ENCODE data around the gene ASIP. TPM values are rescaled to one million over a fixed set of nuclear protein-coding genes. Genes with fewer than 3 reads are reported as not detected.

The ASIP gene
- total and polyA plus RNA-seq, 2 of the 13 experiments (the other 11 are each of a cell fraction or from before 2014, with no cell fraction given) = not detected

DNA sequence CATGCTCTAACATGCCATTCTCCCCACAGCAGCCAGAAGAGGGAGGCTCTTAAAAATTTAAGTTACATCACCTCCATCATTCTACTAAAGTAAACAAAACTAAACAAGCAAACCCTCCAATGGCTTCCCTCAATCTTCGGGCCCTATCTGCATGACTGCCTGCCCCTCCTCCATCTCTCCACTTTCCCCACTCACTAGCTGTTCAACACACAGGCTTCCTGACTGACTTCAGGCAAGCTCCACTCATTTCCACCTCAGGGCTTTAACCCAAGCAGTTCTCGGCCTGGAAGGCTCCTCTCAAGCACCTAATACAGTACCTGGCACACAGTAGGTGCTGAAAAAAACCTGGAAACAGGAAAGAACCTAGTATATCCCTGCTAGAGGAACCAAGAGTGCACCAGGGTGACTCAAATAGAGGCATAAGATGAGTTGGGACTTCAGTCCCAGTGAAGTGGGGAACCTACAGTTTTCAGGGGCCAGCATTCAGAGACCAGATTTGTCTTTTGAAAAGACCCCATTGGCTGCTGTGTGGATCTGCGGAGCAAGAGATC lies 59.1 kb downstream of the ASIP start (continued):
- TF ChIP-seq, protein P1, sequence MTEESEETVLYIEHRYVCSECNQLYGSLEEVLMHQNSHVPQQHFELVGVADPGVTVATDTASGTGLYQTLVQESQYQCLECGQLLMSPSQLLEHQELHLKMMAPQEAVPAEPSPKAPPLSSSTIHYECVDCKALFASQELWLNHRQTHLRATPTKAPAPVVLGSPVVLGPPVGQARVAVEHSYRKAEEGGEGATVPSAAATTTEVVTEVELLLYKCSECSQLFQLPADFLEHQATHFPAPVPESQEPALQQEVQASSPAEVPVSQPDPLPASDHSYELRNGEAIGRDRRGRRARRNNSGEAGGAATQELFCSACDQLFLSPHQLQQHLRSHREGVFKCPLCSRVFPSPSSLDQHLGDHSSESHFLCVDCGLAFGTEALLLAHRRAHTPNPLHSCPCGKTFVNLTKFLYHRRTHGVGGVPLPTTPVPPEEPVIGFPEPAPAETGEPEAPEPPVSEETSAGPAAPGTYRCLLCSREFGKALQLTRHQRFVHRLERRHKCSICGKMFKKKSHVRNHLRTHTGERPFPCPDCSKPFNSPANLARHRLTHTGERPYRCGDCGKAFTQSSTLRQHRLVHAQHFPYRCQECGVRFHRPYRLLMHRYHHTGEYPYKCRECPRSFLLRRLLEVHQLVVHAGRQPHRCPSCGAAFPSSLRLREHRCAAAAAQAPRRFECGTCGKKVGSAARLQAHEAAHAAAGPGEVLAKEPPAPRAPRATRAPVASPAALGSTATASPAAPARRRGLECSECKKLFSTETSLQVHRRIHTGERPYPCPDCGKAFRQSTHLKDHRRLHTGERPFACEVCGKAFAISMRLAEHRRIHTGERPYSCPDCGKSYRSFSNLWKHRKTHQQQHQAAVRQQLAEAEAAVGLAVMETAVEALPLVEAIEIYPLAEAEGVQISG (CRISPR knock-in tag; IDR thresholded peaks at IDR 0.05) = no peak
- TF ChIP-seq SNAPC2 (CRISPR knock-in tag; IDR thresholded peaks at IDR 0.05) (no peak), GLI4 (CRISPR knock-in tag; IDR thresholded peaks at IDR 0.05; ENCODE audit: borderline replicate concordance) (no peak), TBL1XR1 (IDR thresholded peaks at IDR 0.05; ENCODE audit: borderline replicate concordance, low read length, partially characterized antibody) (no peak), ZNF3 (CRISPR knock-in tag; IDR thresholded peaks at IDR 0.05) (peak; percentile 67; the same call in 1 of the 2 replicates), POLR2AphosphoS2 (IDR thresholded peaks at IDR 0.05; ENCODE audit: low read depth, low read length) (no peak), SNAI1 (CRISPR knock-in tag; IDR thresholded peaks at IDR 0.05; ENCODE audit: borderline replicate concordance) (no peak), ZFP90 (CRISPR knock-in tag; IDR thresholded peaks at IDR 0.05; ENCODE audit: borderline replicate concordance) (no peak), ZFP36L1 (CRISPR knock-in tag; IDR thresholded peaks at IDR 0.05) (no peak), JUN (CRISPR knock-in tag; IDR thresholded peaks at IDR 0.05) (no peak), HNF4A (CRISPR knock-in tag; IDR thresholded peaks at IDR 0.05) (no peak), MEF2D (CRISPR knock-in tag; IDR thresholded peaks at IDR 0.05) (no peak), TEAD3 (CRISPR knock-in tag; optimal IDR thresholded peaks at IDR 0.05; ENCODE audit: borderline replicate concordance) (no peak), ZNF501 (CRISPR knock-in tag; IDR thresholded peaks at IDR 0.05) (peak; percentile 75; the same call in 1 of the 2 replicates), KLF13 (CRISPR knock-in tag; IDR thresholded peaks at IDR 0.05) (no peak), ZBTB21 (CRISPR knock-in tag; IDR thresholded peaks at IDR 0.05) (no peak), XBP1 (CRISPR knock-in tag; IDR thresholded peaks at IDR 0.05) (no peak), MAFF (IDR thresholded peaks at IDR 0.05; ENCODE audit: low read depth, low read length) (no peak), SIN3B (IDR thresholded peaks at IDR 0.05; ENCODE audit: low read length) (no peak), ZFP36 (IDR thresholded peaks at IDR 0.05; ENCODE audit: borderline replicate concordance, low read depth, low read length, partially characterized antibody) (no peak), CCAR2 (optimal IDR thresholded peaks at IDR 0.05; ENCODE audit: low read depth, low read length) (no peak), ZNF317 (CRISPR knock-in tag; IDR thresholded peaks at IDR 0.05) (no peak)
- TF ChIP-seq, protein P2, sequence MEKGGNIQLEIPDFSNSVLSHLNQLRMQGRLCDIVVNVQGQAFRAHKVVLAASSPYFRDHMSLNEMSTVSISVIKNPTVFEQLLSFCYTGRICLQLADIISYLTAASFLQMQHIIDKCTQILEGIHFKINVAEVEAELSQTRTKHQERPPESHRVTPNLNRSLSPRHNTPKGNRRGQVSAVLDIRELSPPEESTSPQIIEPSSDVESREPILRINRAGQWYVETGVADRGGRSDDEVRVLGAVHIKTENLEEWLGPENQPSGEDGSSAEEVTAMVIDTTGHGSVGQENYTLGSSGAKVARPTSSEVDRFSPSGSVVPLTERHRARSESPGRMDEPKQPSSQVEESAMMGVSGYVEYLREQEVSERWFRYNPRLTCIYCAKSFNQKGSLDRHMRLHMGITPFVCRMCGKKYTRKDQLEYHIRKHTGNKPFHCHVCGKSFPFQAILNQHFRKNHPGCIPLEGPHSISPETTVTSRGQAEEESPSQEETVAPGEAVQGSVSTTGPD (CRISPR knock-in tag; IDR thresholded peaks at IDR 0.05) = no peak
- TF ChIP-seq, protein P3, sequence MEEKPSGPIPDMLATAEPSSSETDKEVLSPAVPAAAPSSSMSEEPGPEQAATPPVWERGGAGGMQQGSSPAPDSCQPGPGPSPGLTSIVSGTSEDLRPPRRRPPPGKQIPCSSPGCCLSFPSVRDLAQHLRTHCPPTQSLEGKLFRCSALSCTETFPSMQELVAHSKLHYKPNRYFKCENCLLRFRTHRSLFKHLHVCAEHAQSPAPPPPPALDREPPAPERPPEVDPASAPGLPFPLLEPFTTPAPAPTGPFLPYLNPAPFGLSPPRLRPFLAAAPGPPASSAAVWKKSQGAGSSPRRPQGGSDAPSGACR (CRISPR knock-in tag; IDR thresholded peaks at IDR 0.05) = no peak
- TF ChIP-seq, protein P4, sequence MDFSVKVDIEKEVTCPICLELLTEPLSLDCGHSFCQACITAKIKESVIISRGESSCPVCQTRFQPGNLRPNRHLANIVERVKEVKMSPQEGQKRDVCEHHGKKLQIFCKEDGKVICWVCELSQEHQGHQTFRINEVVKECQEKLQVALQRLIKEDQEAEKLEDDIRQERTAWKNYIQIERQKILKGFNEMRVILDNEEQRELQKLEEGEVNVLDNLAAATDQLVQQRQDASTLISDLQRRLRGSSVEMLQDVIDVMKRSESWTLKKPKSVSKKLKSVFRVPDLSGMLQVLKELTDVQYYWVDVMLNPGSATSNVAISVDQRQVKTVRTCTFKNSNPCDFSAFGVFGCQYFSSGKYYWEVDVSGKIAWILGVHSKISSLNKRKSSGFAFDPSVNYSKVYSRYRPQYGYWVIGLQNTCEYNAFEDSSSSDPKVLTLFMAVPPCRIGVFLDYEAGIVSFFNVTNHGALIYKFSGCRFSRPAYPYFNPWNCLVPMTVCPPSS (IDR thresholded peaks at IDR 0.05) = no peak

Data from HepG2 (cell line).